Activated CD8-positive, alpha-beta memory T cell treated with anti-CD3 and anti-CD28 coated beads for 48 hours (primary cell): ENCODE results near the gene PTGES.
"Not testable (repeated sequence)": the region's sequence is repeated elsewhere in the genome, so short reads cannot be mapped to it uniquely, and the experiment has no call there.

Experiments used
- DNase-seq, 3 experiments: peaks; one replicate each; pipeline ENCODE4 v3.0.0-alpha.2; 2020; ENCODE audit warnings: low read depth in 2 of 3, low spot score in 2 of 3

The PTGES gene

DNA sequence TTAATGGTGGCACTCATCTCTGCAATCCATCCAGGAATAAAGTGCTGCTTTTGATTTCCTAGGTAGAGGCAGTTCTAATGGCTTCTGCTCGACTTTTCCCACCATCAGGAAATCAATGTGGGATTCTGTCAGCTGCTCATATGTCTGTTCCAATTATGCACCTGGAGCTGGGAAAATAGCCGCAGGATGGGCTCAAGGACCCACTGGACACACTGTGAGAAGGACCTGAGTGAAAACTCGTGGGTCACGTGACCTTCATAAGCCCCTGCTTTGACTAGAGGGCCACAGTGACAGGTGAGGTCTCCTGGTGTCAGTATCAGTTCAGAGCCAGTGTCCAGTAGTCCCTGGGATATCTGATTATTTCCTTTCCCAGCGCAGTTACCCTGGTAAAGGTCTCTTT, 17.9 kb upstream of the PTGES start:
- DNase-seq = no peak

DNA sequence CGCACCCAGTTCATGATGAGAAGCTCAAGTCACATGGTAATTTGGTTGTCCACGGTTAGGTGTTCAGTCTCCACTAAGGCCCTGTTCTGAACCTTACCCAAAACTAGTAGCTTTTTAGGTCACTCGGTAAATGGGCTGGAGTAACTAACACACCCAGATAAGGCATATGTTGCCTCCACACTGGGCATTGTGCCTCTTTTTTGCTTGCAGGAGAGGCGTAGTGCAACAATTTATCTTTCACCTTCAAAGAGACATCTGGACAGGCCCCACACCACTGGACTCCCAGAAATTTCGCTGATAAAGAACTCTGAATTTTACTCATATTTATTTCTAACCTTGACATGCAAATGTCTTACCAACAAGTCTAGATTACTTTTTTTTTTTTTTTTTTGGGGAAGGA, 16.8 kb upstream of the PTGES start:
- DNase-seq = no peak

GRCh38 chr9:129768486-129768885, 15.6 kb upstream of the PTGES start:
- no peak for DNase-seq

DNA sequence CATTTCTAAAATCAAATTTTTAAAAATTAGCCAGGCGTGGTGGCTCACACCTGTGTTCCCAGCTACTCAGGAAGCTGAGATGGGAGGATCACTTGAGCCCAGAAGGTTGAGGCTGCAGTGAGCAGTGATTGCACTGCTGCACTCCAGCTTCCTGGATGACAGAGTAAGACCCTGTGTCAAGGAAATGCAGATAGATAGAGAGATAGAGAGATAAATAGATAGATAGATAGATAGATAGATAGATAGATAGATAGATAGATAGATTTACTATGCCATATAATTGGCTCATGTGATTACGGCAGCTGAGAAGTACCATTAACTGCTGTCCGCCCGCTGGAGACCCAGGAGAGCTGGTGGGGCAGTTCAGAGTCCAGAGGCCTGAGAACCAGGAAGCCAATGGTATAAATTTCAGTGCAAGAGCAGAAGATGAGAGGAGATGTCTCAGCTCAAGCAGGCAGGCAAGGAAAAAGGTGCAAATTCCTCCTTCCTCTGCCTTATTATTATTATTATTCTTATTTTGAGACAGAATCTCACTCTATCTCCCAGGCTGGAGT, 13.0 kb upstream of the PTGES start:
- no peak for DNase-seq

- no peak for DNase-seq
Measured at GRCh38 chr9:129762985-129763926, 10.4 kb upstream of the PTGES start.

GRCh38 chr9:129762370-129762984, 9.6 kb upstream of the PTGES start:
- not testable (repeated sequence) for DNase-seq

GRCh38 chr9:129761901-129762369, 9.1 kb upstream of the PTGES start:
- no peak for DNase-seq

DNA sequence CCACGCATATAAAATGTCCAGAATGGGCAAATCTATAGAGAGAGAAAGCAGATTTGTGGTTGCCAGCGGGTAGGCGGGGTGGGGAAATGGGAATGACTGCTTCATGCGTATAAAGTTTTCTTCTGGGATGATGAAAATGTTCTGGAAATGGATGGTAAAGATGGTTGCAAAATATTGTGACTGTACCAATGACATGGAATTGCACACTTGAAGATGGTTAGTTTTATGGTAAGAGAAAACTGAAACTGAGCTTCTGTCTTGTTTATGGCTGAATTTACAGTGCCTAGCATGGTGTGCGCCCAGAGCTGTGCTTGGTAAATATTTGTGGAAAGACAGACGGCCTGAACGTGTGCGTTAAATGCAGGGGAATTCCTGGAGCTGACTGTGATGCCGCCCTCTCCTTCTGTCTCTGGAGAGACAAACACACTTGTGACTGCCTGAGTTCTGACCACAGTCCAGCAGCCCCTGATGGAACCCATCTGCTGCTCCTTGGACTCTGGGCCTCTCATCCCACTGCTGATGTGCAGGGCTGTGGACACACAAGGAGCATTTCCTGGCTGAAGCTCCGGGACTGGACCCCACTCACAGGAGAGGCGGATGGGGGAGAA, 8.6 kb upstream of the PTGES start:
- no peak for DNase-seq

- not testable (repeated sequence) for DNase-seq
Measured at GRCh38 chr9:129760784-129761183, 7.9 kb upstream of the PTGES start.

DNA sequence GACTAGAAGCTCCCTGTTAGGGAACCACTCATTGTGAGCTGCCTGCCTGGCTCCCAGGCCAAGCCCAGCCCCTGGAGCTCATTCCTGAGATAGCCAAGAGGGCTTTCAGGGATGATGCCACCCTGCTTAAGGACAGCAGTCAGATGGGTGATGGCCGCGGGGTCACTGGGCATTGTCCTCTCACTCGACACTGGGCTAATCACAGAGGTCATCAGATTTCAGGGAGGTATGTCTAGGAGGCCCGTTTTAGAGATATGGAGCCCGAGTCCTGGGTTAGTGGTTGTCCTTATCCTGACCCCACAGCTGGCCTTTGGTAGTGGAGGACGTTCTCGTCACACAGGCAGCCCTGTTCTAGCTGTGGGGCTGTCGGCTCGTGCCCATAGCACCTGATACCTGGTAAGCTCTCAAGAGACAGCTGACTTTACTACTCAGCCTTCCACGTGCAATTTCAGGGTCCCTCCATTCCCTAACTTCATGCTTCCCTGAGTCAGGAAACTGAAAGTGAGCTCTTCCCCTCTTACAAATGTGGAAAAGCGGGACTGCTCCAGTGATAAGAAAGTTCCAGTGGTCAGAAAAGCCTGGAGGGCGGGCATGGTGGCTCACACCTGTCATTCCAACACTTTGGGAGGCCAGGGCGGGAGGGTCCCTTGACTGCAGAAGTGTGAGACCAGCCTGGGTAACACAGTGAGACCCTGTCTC, 7.1 kb upstream of the PTGES start:
- DNase-seq = no peak

DNA sequence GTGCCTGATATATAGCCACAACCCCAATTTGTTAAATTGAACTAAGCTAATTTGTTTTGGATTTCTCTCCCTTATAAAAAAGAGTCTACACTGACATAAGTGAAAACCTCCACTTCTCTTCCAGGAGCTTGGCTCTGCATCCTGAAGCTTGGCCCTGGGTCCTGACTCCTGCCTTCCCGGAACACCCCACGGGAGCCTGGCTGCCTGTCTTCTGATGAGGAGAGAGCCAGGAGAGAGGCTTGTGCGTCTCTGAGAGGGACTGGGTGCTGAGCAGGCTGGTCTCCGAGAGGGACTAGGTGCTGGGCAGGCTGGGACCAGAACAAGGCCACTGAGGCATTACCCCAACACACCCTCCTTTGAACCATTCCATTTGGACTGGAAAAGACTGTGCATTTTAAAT, 6.5 kb upstream of the PTGES start:
- DNase-seq = no peak

GRCh38 chr9:129757045-129757444, 4.2 kb upstream of the PTGES start:
- no peak for DNase-seq

- DNase-seq = no peak
Measured at GRCh38 chr9:129756191-129756590, 3.3 kb upstream of the PTGES start.

- DNase-seq = no peak
Measured at GRCh38 chr9:129755151-129755550, 2.3 kb upstream of the PTGES start.

DNA sequence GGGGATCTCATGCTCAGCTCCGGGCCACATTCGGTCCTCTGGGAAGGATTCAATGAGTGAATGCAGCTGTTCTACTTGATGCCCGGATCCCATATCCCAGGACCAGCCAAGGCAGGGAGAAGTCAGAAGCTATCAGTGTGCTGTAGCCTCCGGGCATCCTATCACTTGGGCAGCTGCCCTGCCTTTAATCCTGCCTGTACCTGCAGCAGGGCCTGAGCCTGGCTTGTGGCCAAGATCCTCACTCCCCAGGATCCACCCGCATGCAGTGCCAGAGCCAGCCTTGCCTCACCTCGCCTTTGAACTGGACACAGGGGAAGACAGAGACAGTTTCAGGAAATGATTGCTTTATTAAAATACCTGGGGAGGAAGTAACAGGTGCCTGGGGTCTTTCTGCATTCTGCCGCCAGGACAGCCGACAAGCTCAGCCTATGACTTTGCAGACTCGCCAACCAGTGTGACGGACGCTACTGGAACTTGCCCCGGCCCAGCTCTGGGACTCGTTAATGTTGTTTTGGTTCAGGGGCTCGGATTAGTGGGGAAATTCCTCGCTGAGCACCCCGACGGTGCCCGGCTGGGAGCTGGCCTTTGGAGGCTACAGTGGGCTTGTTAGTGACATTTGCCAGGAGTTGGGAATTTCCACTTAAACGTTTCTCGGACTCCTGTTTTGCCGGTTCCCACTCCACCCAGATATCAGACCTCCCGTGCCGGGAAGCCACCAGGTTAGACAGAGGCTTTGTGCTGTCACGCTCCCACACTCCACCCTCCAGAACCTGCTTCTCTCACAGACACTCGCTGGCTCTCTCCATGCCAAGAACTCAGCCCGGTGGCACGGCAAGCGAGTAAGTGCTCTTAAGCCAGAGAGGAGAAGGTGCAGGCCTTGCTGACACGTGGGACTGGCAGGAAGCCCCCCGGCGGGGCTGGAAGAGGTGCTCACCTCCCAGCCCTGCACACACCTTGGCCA, 721 bp downstream of the PTGES start:
- DNase-seq = no peak

DNA sequence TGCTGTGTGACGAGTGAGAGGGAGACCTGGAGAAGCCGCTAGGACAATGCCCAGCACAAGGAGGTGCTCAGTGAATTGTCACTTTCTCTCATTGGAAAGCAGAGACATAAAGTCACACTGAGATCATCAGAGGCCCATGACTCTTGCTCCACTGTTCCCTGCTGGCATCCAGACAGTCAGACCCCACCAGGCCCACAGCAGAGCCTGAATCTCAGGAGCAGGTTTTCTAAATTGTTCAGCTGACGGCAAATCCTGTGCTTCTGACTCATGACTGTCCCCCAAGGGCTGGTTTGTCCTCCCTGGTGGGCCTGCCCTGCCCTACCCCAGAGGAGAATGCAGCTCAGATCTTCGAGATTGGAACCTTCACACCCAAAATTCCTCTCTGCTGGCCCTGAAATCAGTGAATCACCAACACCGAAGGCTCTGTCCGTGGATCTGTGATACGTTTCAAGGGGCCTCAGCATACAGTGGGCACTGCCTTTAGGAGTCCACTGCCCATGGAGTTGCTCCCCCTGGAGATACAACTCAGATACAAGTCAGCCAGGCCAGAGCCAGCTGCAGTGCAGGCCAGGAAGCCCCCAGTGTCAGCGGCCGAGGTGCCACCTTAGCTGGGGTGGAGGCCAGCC, 2.7 kb downstream of the PTGES start:
- no peak for DNase-seq

DNA sequence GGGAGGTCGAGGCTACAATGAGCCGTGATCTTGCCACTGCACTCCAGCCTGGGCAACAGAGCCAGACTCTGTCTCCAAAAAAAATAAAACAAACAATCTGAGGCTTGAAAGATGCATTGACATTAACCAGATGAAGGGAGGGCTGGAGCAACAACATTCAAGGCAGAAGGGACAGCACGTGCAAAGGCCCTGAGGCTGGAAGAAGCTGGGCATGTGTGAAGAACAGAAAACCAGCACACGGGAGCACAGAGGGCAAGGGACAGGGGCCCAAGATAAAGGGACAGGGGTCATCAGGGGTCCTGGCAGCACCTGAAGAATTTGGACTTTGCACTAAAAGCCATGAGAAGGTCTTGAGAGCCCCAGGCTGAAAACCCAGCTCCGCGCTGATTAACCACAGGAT, 3.3 kb downstream of the PTGES start:
- no peak for DNase-seq

GRCh38 chr9:129749052-129749451, 3.8 kb downstream of the PTGES start:
- DNase-seq = not testable (repeated sequence)

GRCh38 chr9:129748249-129748648, 4.6 kb downstream of the PTGES start:
- no peak for DNase-seq
